HG03469 (cell line): ENCODE results near the gene TERT.
"Not testable (repeated sequence)": the region's sequence is repeated elsewhere in the genome, so short reads cannot be mapped to it uniquely, and the experiment has no call there.

ENCODE experiments used
- ATAC-seq: cut with Tn5 transposase; IDR thresholded peaks from one replicate; pipeline ENCODE4 v1.9.1; 2021; ENCODE audit warnings: mild to moderate bottlenecking, moderate library complexity, moderate number of reproducible peaks; ENCODE audit not compliant: unreplicated experiment

The TERT gene

DNA sequence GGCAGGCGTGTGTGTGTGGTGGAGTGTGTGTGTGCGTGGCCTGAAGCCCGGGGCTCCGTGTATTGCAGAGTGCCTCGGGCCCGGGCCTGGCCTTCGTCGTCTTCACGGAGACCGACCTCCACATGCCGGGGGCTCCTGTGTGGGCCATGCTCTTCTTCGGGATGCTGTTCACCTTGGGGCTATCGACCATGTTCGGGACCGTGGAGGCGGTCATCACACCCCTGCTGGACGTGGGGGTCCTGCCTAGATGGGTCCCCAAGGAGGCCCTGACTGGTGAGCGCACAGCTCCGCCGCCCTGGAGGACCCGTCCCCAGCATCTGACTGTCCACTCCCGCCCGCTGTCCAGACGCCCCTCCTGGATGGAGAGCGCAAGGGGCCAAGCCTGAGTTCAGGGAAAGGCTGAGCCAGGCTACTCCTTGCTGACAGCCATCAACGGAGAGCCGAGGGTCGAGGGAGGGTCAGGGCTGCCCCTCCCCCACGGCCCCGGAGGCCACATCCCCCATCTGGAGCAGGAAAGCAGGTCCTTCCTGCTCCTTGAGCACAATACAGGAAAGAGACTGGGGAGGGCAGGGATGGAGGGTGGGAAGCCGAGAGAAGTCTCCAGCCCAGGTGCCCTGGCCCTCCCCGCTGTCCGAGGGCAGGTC, 51.3 kb downstream of the TERT start:
- ATAC-seq: no peak

DNA sequence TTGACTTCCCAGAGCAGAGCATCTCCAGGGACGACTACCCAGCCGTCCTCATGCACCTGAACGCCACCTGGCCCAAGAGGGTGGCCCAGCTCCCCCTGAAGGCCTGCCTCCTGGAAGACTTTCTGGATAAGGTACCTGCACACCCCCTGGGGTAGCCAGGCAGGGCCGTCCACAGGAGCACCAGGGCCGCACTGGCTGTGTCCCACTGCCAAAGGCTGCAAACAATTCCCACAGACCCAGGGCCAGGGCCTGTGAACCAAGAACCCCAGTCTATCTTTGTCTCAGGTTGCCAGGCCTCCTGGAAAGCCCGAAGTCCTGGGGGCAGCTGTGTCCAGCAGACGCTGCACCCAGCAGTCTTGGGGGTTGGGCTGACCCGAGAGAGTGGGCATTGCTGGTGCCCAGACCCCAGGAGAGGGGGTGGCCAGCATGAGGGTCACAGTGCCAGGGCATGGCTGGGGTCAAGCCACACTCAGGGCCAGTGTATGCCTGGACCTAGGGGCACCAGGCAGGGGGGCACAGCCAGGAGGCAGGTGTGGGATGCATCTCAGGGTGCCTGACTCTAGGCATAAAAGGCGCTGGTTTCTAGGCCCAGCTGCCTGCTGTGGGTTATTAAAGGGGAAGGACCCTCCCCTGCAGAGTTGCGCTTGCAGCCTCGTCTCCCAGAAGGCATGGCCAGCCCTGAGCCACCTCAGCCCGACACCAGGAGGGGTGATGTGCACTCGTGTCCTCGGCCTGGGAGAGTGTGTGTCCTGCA, 52.0 kb downstream of the TERT start:
- ATAC-seq: no peak

DNA sequence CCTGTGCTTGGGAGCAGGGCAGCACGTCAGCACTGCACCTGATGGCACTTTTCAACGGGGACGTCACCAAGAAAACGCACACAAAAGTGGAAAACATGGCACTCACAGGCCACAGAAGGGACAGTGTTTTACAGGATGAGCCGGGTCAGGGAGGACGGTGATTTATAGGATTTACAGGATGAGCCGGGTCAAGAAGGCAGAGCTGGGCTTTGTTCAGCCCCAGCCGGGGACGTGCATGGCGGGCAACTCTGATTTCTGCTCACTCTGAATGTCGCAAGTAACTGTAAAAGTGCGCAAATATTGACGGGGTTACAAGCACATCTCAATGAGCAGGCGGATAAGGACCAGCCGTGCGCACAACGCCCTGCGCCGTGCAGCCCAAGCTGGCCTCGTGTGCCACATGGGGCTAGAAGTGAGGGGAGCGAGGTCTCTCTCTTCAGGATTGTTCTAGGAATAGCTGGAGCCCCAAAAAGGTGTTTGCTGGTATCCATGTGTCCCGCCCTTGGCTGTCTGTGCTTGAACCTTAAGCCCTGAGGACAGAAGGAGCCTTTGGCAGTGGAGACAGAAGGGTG, 53.3 kb downstream of the TERT start:
- ATAC-seq: no peak

DNA sequence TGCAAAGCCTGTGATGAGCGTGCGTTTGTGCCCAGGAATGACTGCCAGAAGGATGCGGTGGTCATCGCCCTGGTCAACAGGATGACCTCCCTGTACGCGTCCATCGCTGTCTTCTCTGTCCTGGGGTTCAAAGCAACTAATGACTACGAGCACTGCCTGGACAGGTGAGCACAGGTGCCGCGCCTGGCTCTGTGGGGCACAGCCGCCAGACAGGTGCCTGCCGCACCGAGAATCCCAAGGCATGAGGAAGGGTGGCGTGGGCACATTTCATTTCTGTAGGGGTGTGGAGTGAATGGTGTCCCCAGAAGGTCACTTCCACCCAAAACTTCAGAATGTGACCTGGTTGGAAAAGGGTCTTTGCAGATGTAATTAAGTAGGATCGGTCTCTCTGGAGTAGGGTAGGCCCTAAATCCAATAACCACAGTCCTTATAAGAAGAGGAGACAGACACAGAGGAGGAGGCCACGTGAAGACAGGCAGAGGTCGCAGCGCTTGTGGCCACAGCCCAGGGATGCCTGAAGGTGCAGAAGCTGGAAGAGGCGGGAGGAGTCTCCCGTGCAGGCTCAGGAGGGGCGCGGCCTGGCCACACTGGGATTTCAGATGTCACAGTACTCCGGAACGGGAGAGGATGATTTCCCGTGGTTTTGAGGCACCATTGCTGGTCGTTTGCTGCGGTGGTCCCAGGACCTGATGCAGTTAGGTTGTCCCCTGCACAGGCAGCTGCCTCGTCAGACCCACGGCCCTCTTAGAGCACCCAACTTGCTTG, 54.2 kb downstream of the TERT start:
- ATAC-seq: no peak

DNA sequence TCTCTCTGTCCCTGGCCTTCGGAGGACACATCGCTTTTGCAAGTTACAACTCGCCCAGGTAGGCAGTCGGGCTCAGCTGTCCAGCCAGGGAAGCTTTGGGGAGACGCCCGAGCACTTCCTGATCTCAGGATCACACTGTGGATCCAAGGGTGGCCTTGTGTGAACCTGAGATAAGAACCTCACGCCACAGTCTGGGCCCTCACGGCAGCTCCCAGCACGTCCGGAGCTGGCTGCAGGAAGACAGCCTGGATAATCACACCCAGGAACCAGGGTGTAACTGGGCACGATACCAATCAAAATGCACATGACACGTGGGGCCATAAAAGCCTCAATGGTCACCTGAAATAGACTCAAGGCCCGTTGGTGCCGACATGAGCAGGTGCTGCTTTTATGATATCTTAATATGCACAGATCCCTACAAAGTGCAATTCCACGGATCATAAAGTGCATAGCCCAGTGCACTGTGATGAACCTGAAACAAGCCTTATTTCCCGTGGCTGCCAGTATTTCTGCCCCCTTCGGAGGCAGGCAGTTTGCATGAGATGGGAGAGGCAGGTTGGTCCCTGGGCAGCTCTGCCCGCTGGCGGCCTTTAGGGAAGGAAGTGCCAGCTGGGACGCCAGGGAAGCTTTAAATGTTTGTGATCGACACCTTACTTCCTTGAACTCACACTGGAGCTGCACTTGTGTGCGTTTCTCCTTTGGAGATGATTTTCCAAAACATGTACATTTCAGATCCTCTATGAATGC, 55.2 kb downstream of the TERT start:
- ATAC-seq: no peak

DNA sequence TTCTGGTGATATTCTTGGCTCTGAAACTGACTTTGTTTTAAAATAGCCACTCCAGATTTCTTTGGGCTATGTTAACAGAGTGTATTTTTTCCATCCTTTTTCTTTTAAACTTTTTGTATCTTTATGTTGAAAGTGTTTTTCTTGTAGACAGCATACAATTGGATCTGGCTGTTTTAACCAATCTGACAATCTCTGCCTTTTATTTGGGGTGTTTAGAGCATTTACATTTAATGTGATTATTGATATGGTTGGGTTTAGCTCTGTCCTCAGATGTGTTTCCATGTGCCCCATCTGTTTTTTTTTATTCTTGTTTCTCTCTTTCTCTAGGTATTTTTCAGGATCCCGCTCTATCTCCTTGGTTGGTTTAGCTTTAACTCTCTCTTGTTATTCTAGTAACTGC, 59.0 kb downstream of the TERT start:
- no peak for ATAC-seq

DNA sequence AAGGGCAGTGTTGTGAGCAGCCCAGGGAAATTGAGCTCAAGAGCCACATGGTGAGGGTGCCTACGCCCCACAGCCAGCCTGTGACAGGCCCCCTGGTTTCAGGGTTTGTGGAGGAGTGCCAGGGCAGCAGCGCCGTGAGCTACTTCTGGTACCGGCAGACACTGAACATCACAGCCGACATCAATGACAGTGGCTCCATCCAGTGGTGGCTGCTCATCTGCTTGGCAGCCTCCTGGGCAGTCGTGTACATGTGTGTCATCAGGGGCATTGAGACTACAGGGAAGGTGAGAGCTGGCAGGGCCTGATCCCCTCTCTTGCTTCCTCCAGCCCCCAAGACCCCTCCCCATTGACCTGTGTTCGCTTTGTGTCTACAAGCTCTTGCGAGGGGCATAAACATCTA, 59.5 kb downstream of the TERT start:
- ATAC-seq: no peak

DNA sequence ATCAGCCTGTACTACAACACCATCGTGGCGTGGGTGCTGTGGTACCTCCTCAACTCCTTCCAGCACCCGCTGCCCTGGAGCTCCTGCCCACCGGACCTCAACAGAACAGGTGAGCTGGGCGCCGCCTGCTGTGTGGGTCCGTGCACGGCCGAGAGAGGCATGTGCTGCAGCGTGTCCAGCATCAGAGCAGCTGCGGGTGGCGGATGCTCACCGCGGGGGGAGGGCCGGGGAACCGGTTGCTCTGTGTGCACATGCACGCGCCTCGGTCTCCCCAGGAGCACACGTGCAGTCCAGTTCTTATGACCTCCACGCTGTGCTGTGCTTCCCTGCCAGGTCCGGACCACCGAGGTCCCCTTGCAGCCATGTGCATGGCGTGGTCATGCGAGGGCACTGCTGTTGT, 62.1 kb downstream of the TERT start:
- no peak for ATAC-seq

DNA sequence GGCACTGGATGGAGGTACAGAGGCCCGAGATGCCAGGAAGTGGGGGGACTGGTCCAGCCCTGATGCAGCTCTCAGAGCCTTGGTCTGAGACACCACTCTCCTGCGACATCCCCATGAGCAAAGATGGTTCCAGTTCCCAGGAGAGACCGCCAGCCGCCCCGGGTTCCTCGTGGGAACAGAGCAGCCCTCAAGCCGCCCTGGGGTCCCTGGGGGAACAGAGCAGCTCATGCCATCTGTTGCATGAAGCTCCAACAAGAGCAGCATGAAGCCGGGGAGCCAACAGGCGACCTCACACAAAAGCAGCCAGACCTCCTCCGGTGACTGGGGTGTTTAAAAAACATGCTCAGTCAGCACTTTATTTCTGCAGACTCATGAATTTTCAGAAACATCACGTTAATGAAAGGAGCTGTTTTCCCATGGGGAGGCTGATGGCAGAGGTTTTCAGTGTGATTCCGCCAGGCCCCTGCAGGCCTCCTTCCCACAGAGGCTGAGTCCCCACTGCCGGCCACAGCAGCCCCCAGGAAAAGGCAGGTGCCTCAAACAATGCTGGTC, 63.4 kb downstream of the TERT start:
- ATAC-seq: no peak

DNA sequence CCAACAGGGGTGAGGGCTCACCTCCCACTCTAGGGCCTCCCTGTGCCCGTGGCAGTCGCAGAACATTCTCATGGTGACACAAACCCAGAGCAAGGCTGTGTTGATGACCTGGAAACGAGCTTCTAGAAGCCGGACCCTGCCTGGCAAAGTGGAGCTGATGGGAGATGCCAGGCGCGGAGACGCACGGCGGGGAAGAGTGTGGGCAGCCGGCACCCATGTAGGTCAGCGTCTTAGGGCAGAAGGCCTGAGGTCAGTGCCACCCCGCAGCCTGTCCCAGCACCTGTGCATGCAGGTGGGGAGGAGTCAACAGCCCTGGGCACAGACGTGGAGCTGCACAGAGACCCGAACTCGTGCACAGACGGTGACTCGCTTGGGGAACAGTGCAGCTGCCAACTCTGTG, 64.3 kb downstream of the TERT start:
- no peak for ATAC-seq

DNA sequence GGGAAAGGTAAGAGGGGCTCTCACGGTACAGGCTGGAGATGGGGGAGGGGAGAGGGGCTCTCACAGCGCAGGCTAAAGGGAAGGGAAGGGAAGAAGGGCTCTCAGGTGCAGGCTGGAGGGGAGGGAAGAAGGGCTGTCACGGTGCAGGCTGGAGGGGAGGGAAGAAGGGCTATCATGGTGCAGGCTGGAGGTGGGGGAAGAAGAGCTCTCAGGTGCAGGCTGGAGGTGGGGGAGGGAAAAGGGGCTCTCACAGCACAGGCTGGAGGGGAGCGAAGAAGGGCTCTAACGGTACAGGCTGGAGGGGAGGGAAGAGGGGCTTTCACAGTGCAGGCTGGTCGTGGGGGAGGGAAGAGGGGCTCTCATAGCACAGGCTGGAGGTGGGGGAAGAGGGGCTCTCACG, 65.0 kb downstream of the TERT start:
- no peak for ATAC-seq

DNA sequence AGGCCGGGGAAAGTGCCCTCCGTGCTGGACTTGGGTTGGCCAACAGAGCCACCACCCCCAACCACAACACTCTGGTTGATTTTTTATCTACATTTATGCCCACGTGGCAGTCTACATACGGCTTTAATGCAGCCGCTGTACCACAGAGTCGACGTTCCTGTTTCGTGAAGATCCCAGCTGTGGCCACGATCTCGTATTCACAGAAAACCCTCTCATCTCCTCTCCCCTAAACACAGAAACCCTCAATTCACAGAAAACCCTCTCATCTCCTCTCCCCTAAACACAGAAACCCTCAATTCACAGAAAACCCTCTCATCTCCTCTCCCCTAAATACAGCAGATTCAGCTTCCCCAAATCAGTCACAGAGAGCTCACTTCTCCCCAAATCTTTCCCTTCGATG, 65.8 kb downstream of the TERT start:
- not testable (repeated sequence) for ATAC-seq

DNA sequence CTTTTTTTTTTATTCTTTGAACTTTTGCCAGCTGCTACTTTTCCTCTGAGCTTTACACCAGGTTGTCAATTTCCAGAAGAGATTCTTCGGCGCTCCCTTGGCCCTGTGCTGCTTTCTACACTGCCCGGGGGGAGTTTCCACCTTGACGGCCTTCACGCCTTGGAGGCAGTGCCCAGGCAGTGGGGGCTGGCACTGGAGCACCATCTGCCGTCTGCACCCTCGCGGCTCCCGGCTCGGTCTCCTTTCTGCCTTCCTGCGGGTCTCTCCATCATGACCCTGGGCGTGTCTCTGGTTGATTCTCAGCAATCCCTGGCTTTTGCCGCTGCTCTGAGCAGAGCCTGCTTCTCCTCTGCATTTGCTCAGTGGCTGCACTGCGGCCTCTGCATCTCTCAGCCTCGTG, 66.7 kb downstream of the TERT start:
- no peak for ATAC-seq

DNA sequence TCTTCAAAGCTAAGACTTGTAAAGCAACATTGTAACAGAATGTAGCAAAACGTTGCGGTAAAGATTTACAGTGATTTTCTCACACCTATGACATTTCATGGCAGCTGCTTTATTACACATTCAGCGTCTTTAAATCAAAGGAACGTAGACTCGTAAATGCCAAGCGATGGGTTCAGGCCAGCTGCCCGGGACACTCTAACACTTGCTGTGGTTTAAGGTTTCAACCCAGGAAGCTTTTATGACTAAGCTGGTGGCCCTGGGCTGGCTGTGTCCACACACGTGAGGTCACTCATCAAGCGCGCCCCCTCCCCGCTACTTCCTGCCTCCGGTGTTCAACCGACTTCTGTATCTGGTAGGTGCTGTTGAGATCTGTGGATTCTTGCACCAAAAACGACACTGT, 67.2 kb downstream of the TERT start:
- ATAC-seq: no peak

DNA sequence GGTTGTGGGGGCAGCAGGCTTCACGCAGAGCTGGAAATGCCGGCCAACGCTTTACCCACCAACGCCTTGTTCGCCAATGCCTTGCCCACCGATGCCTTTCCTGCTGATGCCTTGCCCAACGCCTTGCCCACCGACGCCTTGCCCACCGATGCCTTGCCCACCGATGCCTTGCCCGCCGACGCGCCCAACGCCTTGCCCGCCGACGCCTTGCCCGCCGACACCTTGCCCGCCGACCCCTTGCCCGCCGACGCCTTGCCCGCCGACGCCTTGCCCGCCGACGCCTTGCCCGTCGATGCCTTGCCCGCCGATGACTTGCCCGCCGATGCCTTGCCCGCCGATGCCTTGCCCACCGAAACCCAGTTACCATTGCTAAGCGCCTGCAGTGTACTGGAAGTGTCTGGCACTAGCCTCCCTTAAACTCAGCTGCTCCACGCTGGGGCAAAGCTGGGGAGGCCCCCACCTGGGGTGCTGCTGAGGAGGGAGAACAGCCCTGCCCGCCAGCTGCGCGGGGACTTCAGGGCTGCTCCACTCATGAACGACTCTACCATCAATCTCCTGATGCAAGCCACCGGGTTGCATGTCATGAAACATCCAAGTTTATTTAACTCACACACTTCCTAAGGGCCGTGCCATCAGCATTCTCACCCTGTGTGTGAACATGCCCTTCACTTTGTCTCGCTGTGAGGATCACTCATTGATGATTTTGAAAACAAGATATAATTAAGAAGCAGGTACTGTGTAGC, 67.9 kb downstream of the TERT start:
- no peak for ATAC-seq

DNA sequence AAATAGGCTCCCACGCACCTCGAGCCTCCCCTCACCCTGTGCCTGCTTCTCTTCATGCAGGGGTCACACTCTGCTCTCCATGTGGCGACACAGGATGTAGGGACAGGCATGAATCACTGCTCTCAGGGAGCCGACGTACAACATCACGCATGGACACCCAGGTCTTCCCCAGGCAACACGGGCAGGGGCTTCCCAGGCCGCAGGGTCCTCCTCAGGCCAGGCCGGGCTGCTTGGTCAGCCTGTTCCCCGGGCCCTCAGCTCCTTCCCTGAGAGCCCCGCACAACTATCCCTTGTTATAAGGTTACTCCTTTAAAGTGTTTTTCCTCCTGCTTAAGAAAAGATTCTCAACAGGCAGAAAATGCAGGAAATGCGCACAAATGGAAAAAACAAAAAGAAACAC, 68.6 kb downstream of the TERT start:
- ATAC-seq: no peak

DNA sequence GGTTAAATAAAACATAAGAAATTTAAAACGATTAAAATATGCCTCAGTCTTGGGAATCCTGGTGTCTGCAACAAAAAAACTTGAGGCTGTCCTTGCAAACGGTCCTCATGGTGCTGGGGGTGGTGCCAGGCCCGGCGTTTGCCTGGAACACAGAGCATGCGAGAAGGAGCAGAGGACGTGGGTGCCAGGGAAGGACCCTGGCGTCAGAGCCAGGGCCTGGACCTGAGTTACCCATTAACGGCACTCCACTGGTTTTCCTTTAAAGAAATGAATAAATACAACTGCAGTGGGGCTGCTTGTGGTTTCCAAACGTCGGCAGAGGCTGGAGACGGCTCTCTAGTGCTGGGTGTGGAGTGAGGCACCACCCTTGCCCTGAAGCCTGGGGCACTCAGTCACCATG, 69.8 kb downstream of the TERT start, which contains the start of gene SLC6A18:
TSS of gene SLC6A18 (plus strand) at position 301 of the 400 bp plus-strand sequence. CDS start at position 398, 97 bp downstream.
- ATAC-seq: no peak

DNA sequence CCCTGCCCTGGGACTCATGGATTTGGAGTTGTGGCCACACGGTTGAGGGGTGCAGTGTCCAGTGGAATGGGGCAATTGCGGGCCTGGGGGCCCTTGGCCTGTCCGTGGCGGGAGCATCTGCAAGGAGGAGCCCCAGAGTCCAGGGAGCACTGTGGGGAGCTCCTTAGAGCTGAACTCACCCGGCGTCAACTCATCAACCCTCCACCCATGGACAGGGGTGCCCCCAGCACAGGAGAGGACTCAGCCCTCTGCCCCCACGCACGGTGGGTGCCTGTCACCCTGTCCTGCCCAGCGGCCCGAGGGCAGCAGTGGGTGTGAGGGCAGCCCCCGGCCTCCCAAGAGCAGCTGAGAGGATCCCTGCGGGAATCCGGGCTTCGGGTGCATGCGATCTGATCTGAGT, 70.2 kb downstream of the TERT start:
- no peak for ATAC-seq

DNA sequence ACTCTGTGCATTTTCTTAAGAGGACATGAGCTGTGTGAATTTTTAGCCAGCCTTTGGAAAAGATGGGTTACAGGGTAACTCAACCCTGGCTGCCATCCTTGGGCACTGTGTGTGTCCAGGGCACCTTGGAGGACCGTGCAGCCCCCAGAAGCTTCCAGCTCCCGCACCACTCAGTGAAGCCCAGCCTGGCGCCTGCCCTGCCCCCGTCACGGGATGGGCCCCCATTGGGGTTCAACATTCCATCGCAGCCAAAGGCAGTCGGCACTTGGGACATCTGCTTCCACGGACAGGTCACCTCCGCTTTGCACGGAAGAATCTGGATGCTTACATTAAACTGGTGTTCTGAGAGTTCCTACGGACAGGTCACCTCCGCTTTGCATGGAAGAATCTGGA, 71.6 kb downstream of the TERT start:
- ATAC-seq: no peak
